Astrocyte (in vitro differentiated cells and primary cell): ENCODE results near the gene TENM4.
A peak's percentile ranks its signal among the peaks of the same experiment; 100 is the strongest.

Source experiments
- EZH2 ChIP-seq: IDR thresholded peaks from 2 replicates; pipeline ENCODE4 v1.6.1; 2012; ENCODE audit warnings: mild to moderate bottlenecking, low read length, inconsistent platforms; ENCODE audit not compliant: insufficient read depth
- TF ChIP-seq, protein P1 (sequence below): IDR thresholded peaks from 2 replicates; pipeline ENCODE4 v1.5.1; 2011; ENCODE audit warnings: low read depth, mild to moderate bottlenecking, inconsistent platforms, low read length, moderate library complexity; ENCODE audit not compliant: insufficient read depth

DNA sequence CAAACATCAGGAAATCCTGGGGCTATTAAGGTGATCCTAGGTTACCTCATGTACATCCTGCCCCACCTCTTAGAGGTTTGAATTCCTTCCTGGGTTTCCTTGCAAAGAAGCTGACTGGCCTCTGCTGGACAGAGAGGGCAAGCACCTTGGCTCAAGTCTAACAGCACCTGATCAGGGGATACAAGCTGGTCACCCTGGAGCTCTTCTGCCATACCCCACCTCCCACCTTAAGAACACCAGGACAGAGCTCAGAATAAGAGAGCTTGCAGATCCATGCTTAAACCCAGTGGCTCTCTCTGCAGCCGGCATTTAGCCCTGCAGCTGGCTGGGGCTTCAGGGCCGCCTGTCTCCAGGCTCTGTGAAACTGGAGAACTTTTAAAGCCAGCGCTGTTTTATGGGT lies 479.6 kb downstream of the TENM4 start:
- TF ChIP-seq, protein P1, sequence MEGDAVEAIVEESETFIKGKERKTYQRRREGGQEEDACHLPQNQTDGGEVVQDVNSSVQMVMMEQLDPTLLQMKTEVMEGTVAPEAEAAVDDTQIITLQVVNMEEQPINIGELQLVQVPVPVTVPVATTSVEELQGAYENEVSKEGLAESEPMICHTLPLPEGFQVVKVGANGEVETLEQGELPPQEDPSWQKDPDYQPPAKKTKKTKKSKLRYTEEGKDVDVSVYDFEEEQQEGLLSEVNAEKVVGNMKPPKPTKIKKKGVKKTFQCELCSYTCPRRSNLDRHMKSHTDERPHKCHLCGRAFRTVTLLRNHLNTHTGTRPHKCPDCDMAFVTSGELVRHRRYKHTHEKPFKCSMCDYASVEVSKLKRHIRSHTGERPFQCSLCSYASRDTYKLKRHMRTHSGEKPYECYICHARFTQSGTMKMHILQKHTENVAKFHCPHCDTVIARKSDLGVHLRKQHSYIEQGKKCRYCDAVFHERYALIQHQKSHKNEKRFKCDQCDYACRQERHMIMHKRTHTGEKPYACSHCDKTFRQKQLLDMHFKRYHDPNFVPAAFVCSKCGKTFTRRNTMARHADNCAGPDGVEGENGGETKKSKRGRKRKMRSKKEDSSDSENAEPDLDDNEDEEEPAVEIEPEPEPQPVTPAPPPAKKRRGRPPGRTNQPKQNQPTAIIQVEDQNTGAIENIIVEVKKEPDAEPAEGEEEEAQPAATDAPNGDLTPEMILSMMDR: peak; percentile 29
- TF ChIP-seq EZH2: no peak
